ENCODE results near the gene ZNF717. TPM values are rescaled to one million over a fixed set of nuclear protein-coding genes. Genes with fewer than 3 reads are reported as not detected.

ZNF717 gene
- total and polyA plus RNA-seq, 2 of the 4 experiments (the other 2 are of a cell fraction) = 6.0 to 14.3 TPM

DNA sequence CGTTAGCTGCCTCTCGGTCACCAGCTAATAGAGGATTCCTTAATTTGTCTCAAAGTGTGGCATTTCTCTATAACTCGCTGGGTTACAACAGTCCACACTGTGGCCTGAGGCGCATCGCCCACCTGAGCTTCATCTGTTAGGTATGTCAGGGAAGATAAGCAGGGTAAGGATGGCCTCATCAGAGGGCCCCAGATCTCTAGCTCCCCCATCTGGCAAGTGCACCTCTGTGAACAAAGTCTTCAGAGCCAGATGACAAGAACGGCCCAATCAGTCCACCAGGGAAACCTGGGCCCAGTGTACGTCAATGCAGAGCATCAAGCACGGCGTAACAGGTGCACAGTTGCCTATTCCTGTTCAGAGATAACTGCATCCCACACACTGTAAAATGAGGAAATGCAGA, 98.0 kb downstream of the ZNF717 start:
- no CpG with 5 or more reads among the region's 9 CpGs for whole genome bisulfite sequencing, 2 experiments (ENCODE audit: extremely low coverage in 2 of 2, insufficient read length in 1 of 2)

More for the DNA sequence above, 98.0 kb downstream of the ZNF717 start:
- no peaks in the 10 kb centered on the region for H3K79me1 ChIP-seq (ENCODE audit: low read depth in 1 of 2, low read length in 2 of 2)
- H2AFZ ChIP-seq (replicated peaks; ENCODE audit: low read length, poor library complexity) = no peak overlapping the region
- no peak overlapping the region for H2BK120ac ChIP-seq (ENCODE audit: low read depth, low read length)
- no peaks in the 10 kb centered on the region for H3K36me3 ChIP-seq (ENCODE audit: control insufficient read depth, insufficient read depth, low read length)
- ChIA-PET CTCF (no interaction called here), POLR2A (ENCODE audit: unreplicated experiment) (no interaction called here)
- no peak overlapping the region for H3K23ac ChIP-seq (ENCODE audit: low read depth, low read length)
- no peak overlapping the region for H2BK15ac ChIP-seq (ENCODE audit: low read depth, low read length)
- H3K4me1 ChIP-seq (ENCODE audit: control insufficient read depth, insufficient read depth, low read length) = no peaks in the 10 kb centered on the region
- H4K8ac ChIP-seq (ENCODE audit: low read depth in 2 of 2, low read length in 2 of 2) = no peak overlapping the region
- no peak overlapping the region for H3K9ac ChIP-seq (ENCODE audit: low read depth, low read length)
- no peak overlapping the region for H3K18ac ChIP-seq (ENCODE audit: low read depth, low read length)
- H3K56ac ChIP-seq (ENCODE audit: extremely low read depth, insufficient read depth, low read length) = no peak overlapping the region
- no peaks in the 10 kb centered on the region for H3K9me1 ChIP-seq (ENCODE audit: insufficient read depth, low read length)
- H2BK5ac ChIP-seq (ENCODE audit: low read depth, low read length, poor library complexity, severe bottlenecking) = no peak overlapping the region
- H4K5ac ChIP-seq (ENCODE audit: low read depth, low read length) = no peak overlapping the region
- intact Hi-C loops (cut with micrococcal nuclease) = no loop called here
- H4K91ac ChIP-seq (ENCODE audit: insufficient read depth, low read depth, low read length) = no peak overlapping the region
- no peak overlapping the region for H3K4me3 ChIP-seq (ENCODE audit: insufficient read depth, low read depth, low read length)
- H3K4ac ChIP-seq (ENCODE audit: low read depth, low read length) = no peak overlapping the region
- ATAC-seq (ENCODE audit: low read depth) (no peak), DNase-seq (no peak)
- no TSS peak for BruUV-seq (replicated peaks)
- TF ChIP-seq MAFK (IDR thresholded peaks at IDR 0.05; ENCODE audit: low read depth, low read length) = no peak
- H3K27me3 ChIP-seq (ENCODE audit: control insufficient read depth, insufficient read depth, low read length) = no peaks in the 10 kb centered on the region
- H4K20me1 ChIP-seq (ENCODE audit: insufficient read depth, low read length) = no peaks in the 10 kb centered on the region
- H2AK9ac ChIP-seq (replicated peaks; ENCODE audit: low read depth, low read length, poor library complexity) = no peak overlapping the region
- no peak overlapping the region for H3K27ac ChIP-seq (ENCODE audit: insufficient read depth, low read length)
- H3K9me3 ChIP-seq (ENCODE audit: control insufficient read depth, insufficient read depth, low read length) = peaks cover 5% of the 10 kb centered on the region
- no peak overlapping the region for H3K4me2 ChIP-seq (ENCODE audit: low read depth, low read length)
- H3K14ac ChIP-seq (replicated peaks; ENCODE audit: low read depth, low read length) = no peak overlapping the region
- no peak overlapping the region for H2BK20ac ChIP-seq (ENCODE audit: low read depth, low read length)
- in situ Hi-C loops (cut with MboI; ENCODE audit: low sequenced_read_pairs) = no loop called here
- dilution Hi-C loops (cut with HindIII; ENCODE audit: low sequenced_read_pairs, unreplicated experiment) = no loop called here
- H2AK5ac ChIP-seq (ENCODE audit: low read depth, low read length) = no peak overlapping the region

Small RNA genes within 50 kb of the gene (microRNA-seq; reads per million reads assigned to microRNA genes)
- 0 reads per million in 2 experiments for gene MIR4273 (ENCODE audit: insufficient read depth in 1 of 2, insufficient read length in 1 of 2, unreplicated experiment in 1 of 2)

Small RNA genes within 50 kb of the gene (small RNA-seq; reads per million reads assigned to genes)
- gene MIR4273 = 0 reads per million in 5 experiments

Other genes starting within 250 kb of the ZNF717 start
- gene FRG2C, start 121.2 kb downstream of the ZNF717 start, total RNA-seq (2012; rRNA removed) = not detected in 2 replicates
- gene FRG2C, start 121.2 kb downstream of the ZNF717 start, polyA plus RNA-seq (2012; rRNA removed) = not detected in 2 replicates